Peyer's patch (tissue), 4 donors: ENCODE results near the gene DYRK4.

Source experiments
- POLR2A ChIP-seq, 2 donors: fragments of 450-650 bp; IDR thresholded peaks; one replicate each; pipeline ENCODE4 v1.5.1; 2017; ENCODE audit warnings: antibody characterized with exemption in 2 of 2, mild to moderate bottlenecking in 2 of 2, moderate library complexity in 2 of 2
- TF ChIP-seq, protein P1 (sequence below), 6 experiments: fragments of 450-650 bp in 4 of 6; fragments of 200-600 bp in 2 of 6; sonication (generic) in 1 of 6; IDR thresholded peaks; one replicate each; pipeline ENCODE4 v1.5.1; 2017 to 2019; ENCODE audit warnings: antibody characterized with exemption in 6 of 6, mild to moderate bottlenecking in 3 of 6, moderate library complexity in 1 of 6

DNA sequence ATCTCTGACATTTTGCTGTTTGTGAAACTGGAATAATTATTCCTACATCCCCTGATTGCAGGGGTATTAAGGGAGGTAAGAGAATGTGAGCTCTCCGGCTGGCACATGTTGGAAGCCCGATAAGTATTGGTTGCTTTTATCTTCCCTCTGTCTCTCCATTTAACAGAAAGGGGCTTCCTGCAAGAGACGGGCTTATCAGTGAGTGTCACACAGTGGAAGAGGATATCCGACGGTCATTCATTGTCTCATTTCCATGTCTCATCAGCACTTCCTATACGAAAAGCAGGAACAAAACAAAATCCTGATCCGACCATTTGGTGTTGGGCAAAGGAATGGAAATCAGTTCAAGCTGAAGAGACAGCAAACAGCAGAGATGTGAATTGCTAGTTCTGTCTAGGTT, 10.7 kb downstream of the DYRK4 start:
- TF ChIP-seq, protein P1, sequence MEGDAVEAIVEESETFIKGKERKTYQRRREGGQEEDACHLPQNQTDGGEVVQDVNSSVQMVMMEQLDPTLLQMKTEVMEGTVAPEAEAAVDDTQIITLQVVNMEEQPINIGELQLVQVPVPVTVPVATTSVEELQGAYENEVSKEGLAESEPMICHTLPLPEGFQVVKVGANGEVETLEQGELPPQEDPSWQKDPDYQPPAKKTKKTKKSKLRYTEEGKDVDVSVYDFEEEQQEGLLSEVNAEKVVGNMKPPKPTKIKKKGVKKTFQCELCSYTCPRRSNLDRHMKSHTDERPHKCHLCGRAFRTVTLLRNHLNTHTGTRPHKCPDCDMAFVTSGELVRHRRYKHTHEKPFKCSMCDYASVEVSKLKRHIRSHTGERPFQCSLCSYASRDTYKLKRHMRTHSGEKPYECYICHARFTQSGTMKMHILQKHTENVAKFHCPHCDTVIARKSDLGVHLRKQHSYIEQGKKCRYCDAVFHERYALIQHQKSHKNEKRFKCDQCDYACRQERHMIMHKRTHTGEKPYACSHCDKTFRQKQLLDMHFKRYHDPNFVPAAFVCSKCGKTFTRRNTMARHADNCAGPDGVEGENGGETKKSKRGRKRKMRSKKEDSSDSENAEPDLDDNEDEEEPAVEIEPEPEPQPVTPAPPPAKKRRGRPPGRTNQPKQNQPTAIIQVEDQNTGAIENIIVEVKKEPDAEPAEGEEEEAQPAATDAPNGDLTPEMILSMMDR (IDR thresholded peaks at IDR 0.05) = no peak
- no peak for TF ChIP-seq POLR2A (IDR thresholded peaks at IDR 0.05)
